ENCODE measurements around the gene BNC2.

DNA sequence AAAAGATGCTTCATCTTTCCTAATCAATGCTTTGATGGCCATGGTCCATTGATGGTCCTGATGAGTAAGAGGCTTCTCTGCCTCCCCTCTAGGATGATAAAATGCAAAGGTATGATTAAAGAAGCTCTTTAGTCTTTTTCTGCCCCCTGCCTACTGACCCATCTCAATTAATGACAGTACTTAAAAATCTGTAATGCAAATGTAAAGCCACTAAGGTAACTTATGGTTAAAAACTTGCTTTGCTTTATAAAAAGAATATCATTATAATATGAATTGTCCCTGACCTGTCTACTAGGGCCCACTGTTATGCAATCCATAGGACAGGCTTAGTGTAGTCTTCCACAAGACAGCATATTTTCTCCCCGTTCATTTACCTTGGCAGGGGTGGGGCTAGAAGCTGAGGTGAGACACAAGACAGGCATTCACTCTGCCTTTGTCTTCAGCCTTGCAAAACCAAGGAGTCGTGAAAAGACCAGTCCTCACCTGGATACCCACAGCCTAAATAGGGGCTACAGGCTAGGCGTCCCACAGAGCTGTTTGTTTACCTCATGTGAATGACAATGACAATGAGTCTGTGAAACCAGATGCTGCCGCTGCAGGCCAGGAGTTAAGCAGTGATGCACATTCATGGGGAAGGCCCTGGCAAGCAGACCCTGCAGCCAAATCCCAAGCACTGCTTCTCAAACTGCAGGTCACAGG, 60.4 kb downstream of the BNC2 start:
- TF ChIP-seq, protein P1, sequence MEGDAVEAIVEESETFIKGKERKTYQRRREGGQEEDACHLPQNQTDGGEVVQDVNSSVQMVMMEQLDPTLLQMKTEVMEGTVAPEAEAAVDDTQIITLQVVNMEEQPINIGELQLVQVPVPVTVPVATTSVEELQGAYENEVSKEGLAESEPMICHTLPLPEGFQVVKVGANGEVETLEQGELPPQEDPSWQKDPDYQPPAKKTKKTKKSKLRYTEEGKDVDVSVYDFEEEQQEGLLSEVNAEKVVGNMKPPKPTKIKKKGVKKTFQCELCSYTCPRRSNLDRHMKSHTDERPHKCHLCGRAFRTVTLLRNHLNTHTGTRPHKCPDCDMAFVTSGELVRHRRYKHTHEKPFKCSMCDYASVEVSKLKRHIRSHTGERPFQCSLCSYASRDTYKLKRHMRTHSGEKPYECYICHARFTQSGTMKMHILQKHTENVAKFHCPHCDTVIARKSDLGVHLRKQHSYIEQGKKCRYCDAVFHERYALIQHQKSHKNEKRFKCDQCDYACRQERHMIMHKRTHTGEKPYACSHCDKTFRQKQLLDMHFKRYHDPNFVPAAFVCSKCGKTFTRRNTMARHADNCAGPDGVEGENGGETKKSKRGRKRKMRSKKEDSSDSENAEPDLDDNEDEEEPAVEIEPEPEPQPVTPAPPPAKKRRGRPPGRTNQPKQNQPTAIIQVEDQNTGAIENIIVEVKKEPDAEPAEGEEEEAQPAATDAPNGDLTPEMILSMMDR (conservative IDR thresholded peaks at IDR 0.05; ENCODE audit: low read length) = no peak
- no peak for TF ChIP-seq EZH2phosphoT487 (IDR thresholded peaks at IDR 0.05; ENCODE audit: borderline replicate concordance)

All from Loucy (cell line).